Effector CD8-positive, alpha-beta T cell (primary cell): ENCODE results near the gene DPEP1.
"Not testable (repeated sequence)": the region's sequence is repeated elsewhere in the genome, so short reads cannot be mapped to it uniquely, and the experiment has no call there.

Source experiments
- DNase-seq: peaks from one replicate; lab custom pipeline; 2025; lab: John Stamatoyannopoulos, UW

DPEP1 gene

DNA sequence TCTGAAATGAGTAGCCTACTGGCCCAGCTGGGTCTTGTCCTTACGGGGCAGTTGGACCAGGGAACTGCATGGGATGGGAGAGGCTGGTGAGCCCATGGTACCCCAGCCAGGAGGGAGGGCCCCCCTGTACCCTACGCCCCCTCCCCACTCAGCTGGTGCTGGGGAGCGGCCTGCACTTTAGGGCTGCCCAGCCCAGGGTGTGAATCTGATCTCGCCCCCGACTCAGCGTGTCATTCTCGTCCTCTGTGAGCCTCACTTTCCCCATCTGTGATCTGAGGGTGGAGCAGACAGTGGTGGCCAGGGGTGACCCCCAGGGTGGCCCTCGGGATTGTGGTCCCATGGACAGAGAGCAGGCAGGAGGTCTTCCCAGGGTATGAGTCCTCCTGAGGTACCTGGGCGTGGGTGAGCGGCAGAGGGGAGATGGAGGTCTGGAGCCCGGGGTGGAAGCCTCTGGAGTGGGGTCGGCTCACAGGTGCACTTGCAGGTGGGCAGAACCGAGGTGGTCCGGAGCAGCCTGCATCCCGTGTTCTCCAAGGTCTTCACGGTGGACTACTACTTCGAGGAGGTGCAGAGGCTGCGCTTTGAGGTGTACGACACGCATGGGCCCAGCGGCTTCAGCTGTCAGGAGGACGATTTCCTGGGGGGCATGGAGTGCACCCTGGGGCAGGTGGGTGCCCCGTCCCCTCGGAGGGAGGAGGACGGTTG, 36.2 kb upstream of the DPEP1 start:
- no peak for DNase-seq

DNA sequence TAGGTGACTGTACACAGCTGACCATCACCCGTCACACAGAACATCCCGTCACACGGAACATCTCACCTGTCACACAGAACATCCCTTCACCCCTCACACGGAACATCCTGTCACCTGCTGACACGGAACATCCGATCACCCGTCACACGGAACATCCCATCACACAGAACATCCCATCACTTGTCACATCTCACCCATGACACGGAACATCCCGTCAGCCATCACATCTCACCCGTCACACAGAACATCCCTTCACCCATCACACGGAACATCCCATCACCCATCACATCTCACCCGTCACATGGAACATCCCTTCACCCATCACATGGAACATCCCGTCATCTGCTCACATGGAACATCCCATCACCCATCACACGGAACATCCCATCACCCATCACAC, 34.1 kb upstream of the DPEP1 start:
- no peak for DNase-seq

- no peak for DNase-seq
Measured at GRCh38 chr16:89581045-89581695, 32.3 kb upstream of the DPEP1 start.

- DNase-seq, result no peak
Measured at GRCh38 chr16:89581861-89582563, 31.4 kb upstream of the DPEP1 start.

GRCh38 chr16:89582614-89583196, 30.7 kb upstream of the DPEP1 start:
- no peak for DNase-seq

- no peak for DNase-seq
Measured at GRCh38 chr16:89583197-89583894, 30.1 kb upstream of the DPEP1 start.

DNA sequence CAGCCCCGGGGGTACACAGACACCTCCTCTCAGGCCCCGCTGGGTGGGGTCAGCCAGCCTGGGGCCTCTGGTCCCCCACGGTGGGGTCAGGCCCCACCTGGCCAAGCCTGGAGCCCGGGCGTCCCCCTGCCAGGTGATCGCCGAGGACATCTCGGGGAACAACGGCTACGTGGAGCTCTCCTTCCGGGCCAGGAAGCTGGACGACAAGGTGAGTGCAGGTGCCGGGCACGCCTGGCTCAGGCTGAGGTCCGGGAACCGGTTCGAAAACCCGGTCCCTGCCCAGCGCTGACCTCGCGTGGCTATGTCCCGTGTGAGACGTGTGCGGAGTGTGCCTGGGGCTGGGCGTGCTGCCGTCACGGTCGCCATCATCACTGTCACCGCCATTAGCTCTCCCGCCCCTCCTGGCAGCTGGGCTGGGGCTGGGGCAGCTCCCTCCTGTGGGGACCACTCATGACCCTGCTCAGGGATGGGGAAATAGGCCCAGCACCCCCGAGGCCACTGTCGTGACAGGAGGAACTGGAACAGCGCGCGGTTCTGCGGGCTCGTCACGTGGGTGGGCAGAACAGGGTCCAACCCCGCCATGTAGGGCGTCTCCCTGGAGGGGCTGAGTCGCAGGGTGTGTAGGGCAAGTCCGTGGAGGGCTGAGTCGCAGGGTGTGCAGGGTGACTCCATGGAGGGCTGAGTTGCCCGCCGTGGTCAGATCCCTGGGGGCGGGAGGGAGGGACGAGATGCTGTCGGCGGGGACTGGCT, 29.4 kb upstream of the DPEP1 start:
- DNase-seq, result no peak

- DNase-seq, result no peak
Measured at GRCh38 chr16:89584768-89585549, 28.5 kb upstream of the DPEP1 start.

- no peak for DNase-seq
Measured at GRCh38 chr16:89586218-89586617, 27.2 kb upstream of the DPEP1 start.

- DNase-seq, result peak; percentile 31
Measured at GRCh38 chr16:89586853-89587252, 26.6 kb upstream of the DPEP1 start.

DNA sequence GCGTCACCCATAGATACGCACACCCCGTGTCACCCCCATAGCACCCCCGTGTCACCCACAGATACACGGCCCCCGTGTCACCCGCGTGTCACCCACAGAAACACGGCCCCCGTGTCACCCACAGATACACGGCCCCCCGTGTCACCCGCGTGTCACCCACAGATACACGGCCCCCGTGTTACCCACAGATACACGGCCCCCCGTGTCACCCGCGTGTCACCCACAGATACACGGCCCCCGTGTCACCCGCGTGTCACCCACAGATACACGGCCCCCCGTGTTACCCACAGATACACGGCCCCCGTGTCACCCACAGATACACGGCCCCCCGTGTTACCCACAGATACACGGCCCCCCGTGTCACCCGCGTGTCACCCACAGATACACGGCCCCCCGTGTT, 25.8 kb upstream of the DPEP1 start:
- not testable (repeated sequence) for DNase-seq

DNA sequence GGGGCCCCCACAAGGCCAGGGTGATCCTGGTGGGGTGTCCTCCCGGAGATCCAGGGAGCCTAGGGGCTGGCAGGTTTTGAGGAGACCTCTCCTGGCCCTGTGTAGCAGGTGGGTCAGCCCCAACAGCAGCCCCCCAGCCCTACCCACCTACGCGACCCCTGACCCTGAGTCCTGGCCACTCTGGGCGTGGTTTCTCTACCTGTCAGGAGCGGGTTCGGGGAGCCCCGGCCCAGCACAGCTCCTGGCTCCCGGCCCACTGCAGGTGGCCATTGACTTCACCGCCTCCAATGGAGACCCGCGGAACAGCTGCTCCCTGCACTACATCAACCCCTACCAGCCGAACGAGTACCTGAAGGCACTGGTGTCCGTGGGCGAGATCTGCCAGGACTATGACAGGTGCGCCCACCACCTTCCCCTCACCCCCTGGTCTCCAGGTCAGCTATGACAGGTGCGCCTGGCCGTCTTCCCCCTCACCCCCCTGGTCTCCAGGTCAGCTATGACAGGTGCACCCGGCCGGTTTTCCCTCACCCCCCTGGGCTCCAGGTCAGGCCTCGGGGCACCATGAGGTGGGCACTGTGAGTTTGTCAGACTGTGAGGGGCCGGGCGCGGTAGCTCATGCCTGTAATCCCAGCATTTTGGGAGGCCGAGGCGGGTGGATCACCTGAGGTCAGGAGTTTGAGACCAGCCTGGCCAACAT, 24.9 kb upstream of the DPEP1 start:
- DNase-seq, result no peak

GRCh38 chr16:89589241-89589926, 24.1 kb upstream of the DPEP1 start:
- DNase-seq, result no peak

DNA sequence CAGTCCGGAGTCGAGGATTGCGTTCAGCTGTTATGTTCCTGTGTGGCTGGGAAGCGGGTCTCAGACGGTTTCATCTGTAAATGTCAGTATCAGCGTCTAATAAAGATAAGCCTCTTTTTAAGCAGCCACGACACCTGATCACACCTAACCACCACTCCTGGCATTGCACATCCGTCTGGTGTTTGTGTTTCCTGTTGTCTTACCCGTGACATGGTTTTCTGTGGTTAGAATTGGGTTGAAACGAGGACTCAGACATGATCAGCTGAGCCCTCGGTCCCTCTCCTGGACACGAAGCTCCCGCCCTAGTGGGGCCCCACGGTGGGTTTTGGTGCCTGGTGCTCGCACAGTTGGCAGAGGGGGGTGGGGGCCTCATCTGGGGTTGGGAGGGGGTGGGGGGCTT, 19.6 kb upstream of the DPEP1 start:
- no peak for DNase-seq

GRCh38 chr16:89595330-89596060, 17.9 kb upstream of the DPEP1 start:
- DNase-seq, result no peak

- DNase-seq, result no peak
Measured at GRCh38 chr16:89596061-89596689, 17.3 kb upstream of the DPEP1 start.

GRCh38 chr16:89596957-89597649, 16.3 kb upstream of the DPEP1 start:
- no peak for DNase-seq

GRCh38 chr16:89598199-89598598, 15.2 kb upstream of the DPEP1 start:
- DNase-seq, result no peak
